OCI-M2 (cell line): Measurements from ENCODE around the gene DOCK8.
"Not testable (repeated sequence)": the region's sequence is repeated elsewhere in the genome, so short reads cannot be mapped to it uniquely, and the experiment has no call there.

Experiments used
- DNase-seq: peaks from one replicate; lab custom pipeline; 2025; ENCODE audit not compliant: unreplicated experiment; lab: John Stamatoyannopoulos, UW

Gene DOCK8

GRCh38 chr9:214648-215493 is at the start of gene DOCK8:
TSS of gene DOCK8 (plus strand) at chr9:214865. CDS start at chr9:214977, 112 bp downstream.
- DNase-seq: no peak

- DNase-seq: not testable (repeated sequence)
These were observed 44.9 kb upstream of the DOCK8 start for GRCh38 chr9:169757-170156.

- not testable (repeated sequence) for DNase-seq
These were observed 36.4 kb upstream of the DOCK8 start for GRCh38 chr9:178140-178825.

GRCh38 chr9:178970-179383 is 35.7 kb upstream of the DOCK8 start, which contains the start of gene ZNG1A:
TSS of gene ZNG1A (minus strand) at chr9:179056. CDS start at chr9:178969, 87 bp downstream.
- not testable (repeated sequence) for DNase-seq

- not testable (repeated sequence) for DNase-seq
These were observed 15.1 kb upstream of the DOCK8 start for GRCh38 chr9:199601-200000.

- no peak for DNase-seq
These were observed 8.2 kb upstream of the DOCK8 start for GRCh38 chr9:206481-206880.

- DNase-seq: no peak
These were observed 5.4 kb upstream of the DOCK8 start for GRCh38 chr9:209143-209758.

GRCh38 chr9:211036-211435 is 3.6 kb upstream of the DOCK8 start:
- DNase-seq: no peak

- DNase-seq: no peak
These were observed 3.1 kb upstream of the DOCK8 start for GRCh38 chr9:211557-211956.

GRCh38 chr9:212297-212696 is 2.4 kb upstream of the DOCK8 start:
- DNase-seq: no peak

- DNase-seq: not testable (repeated sequence)
These were observed 764 bp upstream of the DOCK8 start for GRCh38 chr9:213901-214300.

GRCh38 chr9:214351-214647 is 366 bp upstream of the DOCK8 start:
- no peak for DNase-seq

- no peak for DNase-seq
These were observed 1.0 kb downstream of the DOCK8 start for GRCh38 chr9:215631-216155.

- DNase-seq: no peak
These were observed 2.2 kb downstream of the DOCK8 start for GRCh38 chr9:216866-217265.

GRCh38 chr9:217950-218349 is 3.3 kb downstream of the DOCK8 start:
- DNase-seq: no peak

- DNase-seq: not testable (repeated sequence)
These were observed 4.4 kb downstream of the DOCK8 start for GRCh38 chr9:219036-219435.

GRCh38 chr9:219670-220365 is 5.2 kb downstream of the DOCK8 start:
- DNase-seq: no peak

GRCh38 chr9:221989-222776 is 7.5 kb downstream of the DOCK8 start:
- no peak for DNase-seq

- DNase-seq: no peak
These were observed 8.5 kb downstream of the DOCK8 start for GRCh38 chr9:223152-223551.

GRCh38 chr9:224026-224425 is 9.4 kb downstream of the DOCK8 start:
- no peak for DNase-seq
